ENCODE measurements around the gene RNF25.

- TF ChIP-seq POLR2AphosphoS5 (IDR thresholded peaks at IDR 0.05; ENCODE audit: low read depth, low read length) = no peak
- TF ChIP-seq REST (IDR thresholded peaks at IDR 0.05; ENCODE audit: insufficient read depth in 1 of 2, low read depth in 2 of 2, low read length in 2 of 2) = no peak
These were observed 45.5 kb upstream of the RNF25 start for GRCh38 chr2:218717262-218717661.
